DND-41 (cell line): Measurements from ENCODE around the gene MANF.

Experiments
- ATAC-seq: fragments of 200-7000 bp; cut with Tn5 transposase; 3 replicates; pipeline ENCODE4 v1.9.1; 2021; ENCODE audit warnings: low read depth; ENCODE audit not compliant: insufficient read depth
- DNase-seq: peaks from one replicate; pipeline ENCODE4 v3.0.0-alpha.2; 2020
- H2AFZ ChIP-seq: 2 replicates; pipeline ENCODE4 v1.6.0; 2012; ENCODE audit warnings: low read depth, low read length
- H3K27ac ChIP-seq: 2 replicates; pipeline ENCODE4 v1.5.1; 2012; ENCODE audit warnings: low read length, inconsistent platforms
- H3K27me3 ChIP-seq: fragments of 200-600 bp; sonication (generic); 2 replicates; pipeline ENCODE4 v1.6.0; 2012; ENCODE audit warnings: low read length, mild to moderate bottlenecking, inconsistent platforms; ENCODE audit not compliant: insufficient read depth, poor library complexity
- H3K36me3 ChIP-seq: 2 replicates; pipeline ENCODE4 v1.5.1; 2012; ENCODE audit warnings: low read length, inconsistent platforms; ENCODE audit not compliant: insufficient read depth
- H3K4me1 ChIP-seq: 2 replicates; pipeline ENCODE4 v1.5.1; 2012; ENCODE audit warnings: mild to moderate bottlenecking, low read length; ENCODE audit not compliant: insufficient read depth
- H3K4me2 ChIP-seq: 2 replicates; pipeline ENCODE4 v1.6.0; 2012; ENCODE audit warnings: mild to moderate bottlenecking, moderate library complexity, low read length, inconsistent platforms; ENCODE audit not compliant: insufficient read depth
- H3K4me3 ChIP-seq, 2 experiments: fragments of 200-600 bp in 1 of 2; shearing (Covaris generic) in 1 of 2; 2 replicates each; pipeline ENCODE4 v1.5.1; 2012 to 2016; ENCODE audit warnings: inconsistent platforms in 2 of 2, low read length in 2 of 2, mild to moderate bottlenecking in 2 of 2, low read depth in 1 of 2, moderate library complexity in 1 of 2
- H3K79me2 ChIP-seq: 2 replicates; pipeline ENCODE4 v1.6.0; 2012; ENCODE audit warnings: low read length, inconsistent platforms; ENCODE audit not compliant: insufficient read depth
- H3K9ac ChIP-seq: 2 replicates; pipeline ENCODE4 v1.6.0; 2012; ENCODE audit warnings: low read depth, mild to moderate bottlenecking, inconsistent platforms, low read length, moderate library complexity
- H3K9me3 ChIP-seq: 2 replicates; pipeline ENCODE4 v1.5.1; 2012; ENCODE audit warnings: low read length, moderate library complexity, mild to moderate bottlenecking, inconsistent platforms; ENCODE audit not compliant: insufficient read depth, severe bottlenecking
- H4K20me1 ChIP-seq: 2 replicates; pipeline ENCODE4 v1.6.0; 2012; ENCODE audit warnings: low read length; ENCODE audit not compliant: insufficient read depth
- CTCF ChIP-seq: IDR thresholded peaks from 2 replicates; pipeline ENCODE4 v1.5.1; 2012; ENCODE audit warnings: borderline replicate concordance, low read length, moderate library complexity, mild to moderate bottlenecking; ENCODE audit not compliant: poor library complexity, severe bottlenecking; ENCODE audit errors: extremely low read depth
- EZH2 ChIP-seq: IDR thresholded peaks from 3 replicates; pipeline ENCODE4 v1.6.1; 2012; ENCODE audit warnings: borderline replicate concordance, low read depth, mild to moderate bottlenecking, moderate library complexity, low read length, inconsistent platforms; ENCODE audit not compliant: severe bottlenecking

MANF gene

DNA sequence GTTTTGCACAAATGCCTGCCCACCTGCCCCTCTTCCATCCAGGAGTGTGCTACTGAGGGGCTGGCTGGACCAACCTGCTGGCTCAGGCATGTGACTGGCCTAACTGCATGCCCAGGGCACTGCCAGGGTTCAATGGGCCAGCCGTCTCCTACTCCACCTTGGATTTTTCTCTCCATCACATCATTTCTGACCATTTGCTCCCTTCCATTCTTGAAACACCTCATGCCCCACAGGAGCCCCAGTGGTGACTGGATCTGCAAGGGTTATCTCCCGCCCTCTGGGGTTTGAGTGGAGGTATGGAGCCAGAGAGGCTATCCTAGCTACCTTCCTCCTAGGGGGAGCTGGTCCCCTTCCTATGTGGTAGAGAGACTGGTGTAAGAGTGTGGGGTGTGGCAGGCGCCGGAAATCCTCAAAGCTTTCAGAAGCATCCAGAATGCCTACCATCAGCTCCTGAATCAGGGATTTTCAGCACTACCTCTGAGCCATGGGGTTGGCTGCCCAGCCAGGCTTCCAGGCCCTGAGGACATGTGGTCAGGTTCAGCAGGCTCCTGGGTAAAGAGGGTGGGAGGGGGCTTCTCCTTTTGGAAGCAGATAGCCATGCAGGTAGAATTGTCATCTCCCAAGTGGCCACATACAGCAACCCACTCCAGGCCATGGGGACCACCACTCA lies 2.9 kb upstream of the MANF start:
- no peak overlapping the region for H2AFZ ChIP-seq
- peaks cover 37% of the 10 kb centered on the region for H3K79me2 ChIP-seq
- TF ChIP-seq CTCF (no peak), EZH2 (no peak)
- H3K9ac ChIP-seq: no peak overlapping the region
- no peak overlapping the region for H3K4me2 ChIP-seq
- peaks cover 15% of the 10 kb centered on the region; the same call in 1 of the 2 replicates for H4K20me1 ChIP-seq
- H3K27ac ChIP-seq: no peak overlapping the region
- no peaks in the 10 kb centered on the region for H3K9me3 ChIP-seq
- DNase-seq (no peak), ATAC-seq (no peak)
- H3K4me3 ChIP-seq: no peak overlapping the region
- H3K4me1 ChIP-seq: peaks cover 28% of the 10 kb centered on the region
- H3K27me3 ChIP-seq: no peaks in the 10 kb centered on the region
- peaks cover 13% of the 10 kb centered on the region for H3K36me3 ChIP-seq

DNA sequence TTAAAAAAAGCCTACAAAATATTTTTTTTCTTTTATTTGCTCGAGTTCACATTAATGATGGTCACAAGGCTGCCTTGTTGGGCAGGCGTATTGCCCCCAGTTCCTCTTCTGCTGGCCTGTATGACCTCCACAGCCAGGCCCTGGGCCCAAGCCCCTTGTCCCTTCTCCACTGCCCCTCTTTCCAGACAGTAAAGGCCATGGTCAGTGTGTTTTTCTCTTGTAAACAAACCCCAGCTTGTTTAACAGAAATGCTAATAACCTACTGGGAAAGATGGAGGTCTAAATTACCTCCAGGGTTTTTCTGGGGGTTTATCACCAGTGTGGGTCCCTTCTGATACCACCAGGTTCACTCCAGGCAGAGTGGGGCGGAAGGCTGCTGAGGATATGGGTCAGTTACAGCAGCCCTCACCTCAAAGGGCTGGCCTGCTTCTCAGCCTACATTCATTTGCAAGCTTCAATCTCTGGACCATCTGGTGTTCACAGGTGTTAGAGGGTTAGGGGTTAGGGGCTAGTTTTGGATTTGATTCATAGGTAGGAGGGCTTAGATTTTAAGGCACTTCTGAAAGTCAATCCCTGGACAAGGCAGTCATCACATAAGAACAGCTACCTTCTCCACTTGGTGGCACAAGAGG lies 2.0 kb upstream of the MANF start:
- Histone ChIP-seq H4K20me1 (peaks cover 22% of the 10 kb centered on the region; the same call in 1 of the 2 replicates), H3K4me1 (peaks cover 37% of the 10 kb centered on the region), H3K4me3 (peak overlapping the region in 1 of 2 experiments; percentile 94; a peak in 2 of 4 replicates), H3K27ac (no peak overlapping the region), H3K79me2 (peaks cover 46% of the 10 kb centered on the region), H3K27me3 (no peaks in the 10 kb centered on the region), H2AFZ (no peak overlapping the region), H3K4me2 (peak overlapping the region; percentile 75), H3K9ac (peak overlapping the region; percentile 96), H3K36me3 (peaks cover 21% of the 10 kb centered on the region), H3K9me3 (no peaks in the 10 kb centered on the region)
- DNase-seq (no peak), ATAC-seq (no peak)
- TF ChIP-seq EZH2: no peak
- TF ChIP-seq CTCF: no peak

- Histone ChIP-seq H3K4me3 (peak overlapping the region; percentile 81 to 94), H4K20me1 (peaks cover 31% of the 10 kb centered on the region; the same call in 1 of the 2 replicates), H3K27ac (peak overlapping the region; percentile 98), H3K9ac (peak overlapping the region; percentile 96), H3K4me2 (peak overlapping the region; percentile 75), H3K36me3 (peaks cover 31% of the 10 kb centered on the region), H3K9me3 (no peaks in the 10 kb centered on the region), H2AFZ (peak overlapping the region; percentile 92), H3K79me2 (peaks cover 55% of the 10 kb centered on the region), H3K4me1 (peaks cover 48% of the 10 kb centered on the region), H3K27me3 (no peaks in the 10 kb centered on the region)
- no peak for TF ChIP-seq EZH2
- no peak for TF ChIP-seq CTCF
- DNase-seq (peak; percentile 55), ATAC-seq (peak; percentile 12)
These were observed 901 bp upstream of the MANF start for GRCh38 chr3:51384055-51384725.
